A673 (cell line): ENCODE measurements around the gene FLNC. TPM values are rescaled to one million over a fixed set of nuclear protein-coding genes. Genes with fewer than 3 reads are reported as not detected.

Experiments
- BruUV-seq: library from RNA; stranded (reverse); fragments of 400-500 nt; replicated peaks from 2 replicates; lab custom pipeline; 2021; lab: Mats Ljungman, UMichigan
- CTCF ChIA-PET: fragments of 300-600 bp; sonication (Branson Sonifier 250); formaldehyde crosslinking; loops from one replicate; lab custom pipeline; 2022; ENCODE audit warnings: antibody characterized with exemption; lab: Charles Lee
- POLR2A ChIA-PET: fragments of 300-600 bp; sonication (Branson Sonifier 250); formaldehyde crosslinking; loops from one replicate; lab custom pipeline; 2022; ENCODE audit warnings: antibody characterized with exemption; ENCODE audit not compliant: low non-redundant PET; lab: Charles Lee
- DNase-seq: peaks from one replicate; pipeline ENCODE4 v3.0.0-alpha.2; 2015; ENCODE audit warnings: low spot score
- H3K27ac ChIP-seq: fragments of 200-600 bp; sonication (generic); 2 replicates; pipeline ENCODE4 v1.5.1; 2016; ENCODE audit warnings: mixed run types, low read depth, mild to moderate bottlenecking, mixed read lengths, antibody characterized with exemption, low read length; ENCODE audit not compliant: poor library complexity, severe bottlenecking
- H3K27me3 ChIP-seq: fragments of 200-600 bp; sonication (generic); replicated peaks from 2 replicates; pipeline ENCODE4 v1.6.1; 2017; ENCODE audit warnings: mixed run types, low read depth, mild to moderate bottlenecking, mixed read lengths, antibody characterized with exemption, low read length; ENCODE audit not compliant: insufficient read depth, poor library complexity
- H3K36me3 ChIP-seq: fragments of 200-600 bp; sonication (generic); 2 replicates; pipeline ENCODE4 v1.6.1; 2016; ENCODE audit warnings: mixed run types, mild to moderate bottlenecking, mixed read lengths, antibody characterized with exemption, low read length; ENCODE audit not compliant: insufficient read depth, poor library complexity, severe bottlenecking
- H3K4me1 ChIP-seq: fragments of 200-600 bp; sonication (generic); 2 replicates; pipeline ENCODE4 v1.6.1; 2017; ENCODE audit warnings: mixed run types, mild to moderate bottlenecking, mixed read lengths, antibody characterized with exemption, low read length; ENCODE audit not compliant: insufficient read depth, poor library complexity, severe bottlenecking
- H3K4me3 ChIP-seq: fragments of 200-600 bp; sonication (generic); 2 replicates; pipeline ENCODE4 v1.5.1; 2016; ENCODE audit warnings: low read depth, mixed run types, mild to moderate bottlenecking, mixed read lengths, low read length; ENCODE audit not compliant: poor library complexity, severe bottlenecking
- H3K9me3 ChIP-seq: fragments of 200-600 bp; sonication (generic); 2 replicates; pipeline ENCODE4 v1.6.1; 2016; ENCODE audit warnings: mixed run types, low read depth, mild to moderate bottlenecking, mixed read lengths, antibody characterized with exemption, low read length; ENCODE audit not compliant: poor library complexity, severe bottlenecking
- CTCF ChIP-seq: fragments of 300-800, 200-600 bp; sonication (generic); conservative IDR thresholded peaks from 2 replicates; pipeline ENCODE4 v1.5.1; 2017; ENCODE audit warnings: low read depth, mild to moderate bottlenecking, antibody characterized with exemption, low read length, moderate library complexity, mixed read lengths
- EZH2 ChIP-seq: fragments of 200-600 bp; sonication (generic); IDR thresholded peaks from 2 replicates; pipeline ENCODE4 v1.6.1; 2017; ENCODE audit warnings: borderline replicate concordance, low read depth, mild to moderate bottlenecking, mixed read lengths, antibody characterized with exemption, low read length; ENCODE audit not compliant: poor library complexity, severe bottlenecking
- intact Hi-C: fragments of 100-400 bp; cut with micrococcal nuclease; formaldehyde crosslinking; loops from one replicate; pipeline ENCODE4 v1.10.0; 2022; ENCODE audit not compliant: unreplicated experiment
- total RNA-seq: library from RNA; stranded (reverse); gene quantifications from 2 replicates; pipeline ENCODE4 v1.2.3, GENCODE V29; 2021

FLNC gene
- total RNA-seq, 1 experiment from 2014 or later, result 6.5 TPM

- CTCF ChIA-PET, result no interaction called here
- DNase-seq, result no peak
- no TSS peak for BruUV-seq
- no peaks in the 10 kb centered on the region for H3K36me3 ChIP-seq
- intact Hi-C loops, result no loop called here
- H3K9me3 ChIP-seq, result no peaks in the 10 kb centered on the region
- no peak overlapping the region for H3K4me3 ChIP-seq
- peaks cover 18% of the 10 kb centered on the region for H3K4me1 ChIP-seq
- no peak overlapping the region for H3K27ac ChIP-seq
- POLR2A ChIA-PET, result no interaction called here
- TF ChIP-seq CTCF (no peak), EZH2 (no peak)
- no peaks in the 10 kb centered on the region for H3K27me3 ChIP-seq
Observed at GRCh38 chr7:128814499-128814898, 15.7 kb upstream of the FLNC start.

GRCh38 chr7:128815289-128815942 lies 14.8 kb upstream of the FLNC start:
- ChIA-PET CTCF (no interaction called here), POLR2A (no interaction called here)
- Histone ChIP-seq H3K4me3 (no peak overlapping the region), H3K27ac (no peak overlapping the region), H3K27me3 (no peaks in the 10 kb centered on the region), H3K9me3 (no peaks in the 10 kb centered on the region), H3K36me3 (no peaks in the 10 kb centered on the region), H3K4me1 (peaks cover 18% of the 10 kb centered on the region)
- no TSS peak for BruUV-seq
- DNase-seq, result no peak
- no peak for TF ChIP-seq EZH2
- TF ChIP-seq CTCF, result no peak
- intact Hi-C loops, result no loop called here

DNA sequence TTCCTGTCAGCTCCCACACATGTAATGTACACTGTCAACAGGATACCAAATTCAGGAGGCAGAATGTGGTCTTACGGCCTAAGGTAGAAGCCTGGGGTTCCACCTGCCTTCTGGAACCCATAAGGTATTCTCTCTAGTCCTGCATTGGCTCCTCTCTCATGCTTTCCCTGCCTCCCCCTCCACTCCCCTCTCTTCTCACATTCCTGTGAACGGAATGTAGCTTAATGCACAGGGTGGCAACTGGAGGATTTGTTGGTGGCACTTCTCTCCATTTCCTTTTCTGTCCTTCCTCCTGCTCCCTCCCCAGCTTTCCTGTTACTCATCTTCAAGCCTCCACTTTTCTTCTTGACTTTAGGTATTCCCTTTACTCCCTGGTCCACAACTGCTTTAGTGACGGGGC lies 11.5 kb upstream of the FLNC start:
- no peaks in the 10 kb centered on the region for H3K36me3 ChIP-seq
- TF ChIP-seq EZH2 (no peak), CTCF (no peak)
- DNase-seq, result no peak
- intact Hi-C loops, result no loop called here
- no TSS peak for BruUV-seq
- ChIA-PET POLR2A (no interaction called here), CTCF (no interaction called here)
- H3K4me3 ChIP-seq, result no peak overlapping the region
- H3K27me3 ChIP-seq, result no peaks in the 10 kb centered on the region
- no peaks in the 10 kb centered on the region for H3K4me1 ChIP-seq
- H3K27ac ChIP-seq, result no peak overlapping the region
- no peaks in the 10 kb centered on the region for H3K9me3 ChIP-seq
